NCI-H1417 treated with DMSO at 0.1 percent for 48 hours (cell line): Measurements from ENCODE around the gene KCNK18.
"Not testable (repeated sequence)": the region's sequence is repeated elsewhere in the genome, so short reads cannot be mapped to it uniquely, and the experiment has no call there.

Experiments used
- DNase-seq: peaks from one replicate; lab custom pipeline; 2025; lab: John Stamatoyannopoulos, UW

The KCNK18 gene

GRCh38 chr10:117222552-117222951 lies 25.3 kb downstream of the KCNK18 start:
- DNase-seq, result no peak

GRCh38 chr10:117222976-117223692 lies 25.8 kb downstream of the KCNK18 start:
- DNase-seq, result no peak

- DNase-seq, result no peak
Measured at GRCh38 chr10:117223693-117224430, 26.6 kb downstream of the KCNK18 start.

GRCh38 chr10:117224881-117225280 lies 27.6 kb downstream of the KCNK18 start:
- no peak for DNase-seq

- no peak for DNase-seq
Measured at GRCh38 chr10:117226813-117227451, 29.6 kb downstream of the KCNK18 start.

GRCh38 chr10:117228210-117228609 lies 30.9 kb downstream of the KCNK18 start:
- DNase-seq, result no peak

GRCh38 chr10:117230107-117230506 lies 32.8 kb downstream of the KCNK18 start:
- DNase-seq, result not testable (repeated sequence)

- DNase-seq, result no peak
Measured at GRCh38 chr10:117237401-117237991, 40.2 kb downstream of the KCNK18 start.

- DNase-seq, result no peak
Measured at GRCh38 chr10:117239051-117239450, 41.8 kb downstream of the KCNK18 start.

GRCh38 chr10:117239721-117240620 lies 42.7 kb downstream of the KCNK18 start:
- DNase-seq, result no peak

GRCh38 chr10:117240621-117241529 lies 43.6 kb downstream of the KCNK18 start, which contains the start of gene SLC18A2:
TSS of gene SLC18A2 (plus strand) at chr10:117241114. CDS start at chr10:117241694, 580 bp downstream.
- DNase-seq, result no peak

GRCh38 chr10:117241541-117242462 lies 44.5 kb downstream of the KCNK18 start:
- DNase-seq, result no peak

- no peak for DNase-seq
Measured at GRCh38 chr10:117242463-117242832, 45.2 kb downstream of the KCNK18 start.

- no peak for DNase-seq
Measured at GRCh38 chr10:117246997-117247671, 49.8 kb downstream of the KCNK18 start.

- no peak for DNase-seq
Measured at GRCh38 chr10:117248750-117249465, 51.6 kb downstream of the KCNK18 start.

- no peak for DNase-seq
Measured at GRCh38 chr10:117249493-117250093, 52.3 kb downstream of the KCNK18 start.

- no peak for DNase-seq
Measured at GRCh38 chr10:117250411-117250810, 53.1 kb downstream of the KCNK18 start.

GRCh38 chr10:117253908-117254307 lies 56.6 kb downstream of the KCNK18 start:
- DNase-seq, result no peak
